Measurements from ENCODE around the gene PARP16.

DNA sequence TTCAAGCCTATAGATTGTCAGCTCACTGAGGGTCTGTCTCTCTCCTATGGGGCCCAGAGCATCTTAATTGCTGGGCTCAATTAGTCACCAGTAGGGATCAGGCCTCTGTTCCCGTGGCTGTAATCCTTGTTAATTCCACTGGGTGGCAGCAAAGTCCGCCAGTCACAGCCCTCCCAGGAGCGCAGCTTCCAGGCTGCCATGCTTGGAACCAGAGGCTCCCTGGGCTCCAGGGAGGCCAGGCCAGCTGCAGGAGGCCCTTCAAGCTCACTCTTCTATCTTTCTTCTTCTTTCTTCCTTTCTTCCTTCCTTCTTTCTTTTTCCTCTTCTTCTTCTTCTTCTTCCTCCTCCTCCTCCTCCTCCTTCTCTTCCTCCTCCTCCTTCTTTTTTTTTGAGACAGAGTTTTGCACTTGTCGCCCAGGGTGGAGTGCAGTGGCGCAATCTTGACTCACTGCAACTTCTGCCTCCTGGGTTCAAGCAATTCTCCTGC is 32.2 kb upstream of the PARP16 start:
- no peak for TF ChIP-seq IRF2 (CRISPR knock-in tag; IDR thresholded peaks at IDR 0.05; ENCODE audit: borderline replicate concordance, low read depth)
- TF ChIP-seq CTCF (IDR thresholded peaks at IDR 0.05) = peak; percentile 93
- TF ChIP-seq ZNF219 (CRISPR knock-in tag; IDR thresholded peaks at IDR 0.05; ENCODE audit: borderline replicate concordance) = no peak
- TF ChIP-seq PREB (CRISPR knock-in tag; IDR thresholded peaks at IDR 0.05; ENCODE audit: borderline replicate concordance) = no peak
- no peak for TF ChIP-seq ZNF138 (CRISPR knock-in tag; conservative IDR thresholded peaks at IDR 0.05)
- no peak for TF ChIP-seq ARID4B (CRISPR knock-in tag; IDR thresholded peaks at IDR 0.05; ENCODE audit: borderline replicate concordance)
- no peak for TF ChIP-seq SMAD3 (CRISPR knock-in tag; IDR thresholded peaks at IDR 0.05; ENCODE audit: borderline replicate concordance)
- TF ChIP-seq STAT6 (CRISPR knock-in tag; conservative IDR thresholded peaks at IDR 0.05; ENCODE audit: low read depth) = no peak
- TF ChIP-seq NR3C1 (CRISPR knock-in tag; conservative IDR thresholded peaks at IDR 0.05; ENCODE audit: low read depth) = no peak
- no peak for TF ChIP-seq ZNF671 (CRISPR knock-in tag; IDR thresholded peaks at IDR 0.05)
- no peak for TF ChIP-seq ELF4 (CRISPR knock-in tag; IDR thresholded peaks at IDR 0.05; ENCODE audit: low read depth)
- no peak for TF ChIP-seq JUN (CRISPR knock-in tag; IDR thresholded peaks at IDR 0.05)
- no peak for TF ChIP-seq FOXJ3 (CRISPR knock-in tag; IDR thresholded peaks at IDR 0.05; ENCODE audit: borderline replicate concordance)
